ENCODE data around the gene ADAM15. TPM values are rescaled to one million over a fixed set of nuclear protein-coding genes. Genes with fewer than 3 reads are reported as not detected.

ADAM15 gene
- total RNA-seq, 1 experiment from 2014 or later = 38.4 TPM

GRCh38 chr1:155081472-155082300 is 30.6 kb downstream of the ADAM15 start (continued):
- TF ChIP-seq ZNF219 (CRISPR knock-in tag; IDR thresholded peaks at IDR 0.05; ENCODE audit: borderline replicate concordance) = no peak
- TF ChIP-seq ZNF281 (CRISPR knock-in tag; IDR thresholded peaks at IDR 0.05) = no peak
- TF ChIP-seq NR1H2 (CRISPR knock-in tag; IDR thresholded peaks at IDR 0.05) = no peak
- TF ChIP-seq GABPB1 (CRISPR knock-in tag; IDR thresholded peaks at IDR 0.05) = no peak
- no peak for TF ChIP-seq TEAD4 (CRISPR knock-in tag; IDR thresholded peaks at IDR 0.05)
- TF ChIP-seq ZNF317 (CRISPR knock-in tag; IDR thresholded peaks at IDR 0.05; ENCODE audit: borderline replicate concordance, low read depth) = no peak
- TF ChIP-seq TCF7 (CRISPR knock-in tag; IDR thresholded peaks at IDR 0.05; ENCODE audit: low read depth) = no peak
- TF ChIP-seq KAT7 (CRISPR knock-in tag; IDR thresholded peaks at IDR 0.05; ENCODE audit: borderline replicate concordance) = no peak
- TF ChIP-seq GTF2I (CRISPR knock-in tag; conservative IDR thresholded peaks at IDR 0.05) = no peak
- no peak for TF ChIP-seq ZNF121 (CRISPR knock-in tag; IDR thresholded peaks at IDR 0.05)
- no peak for TF ChIP-seq ZBTB21 (CRISPR knock-in tag; IDR thresholded peaks at IDR 0.05; ENCODE audit: borderline replicate concordance)
- no peak for TF ChIP-seq ZNF232 (CRISPR knock-in tag; IDR thresholded peaks at IDR 0.05)
- TF ChIP-seq FOXP4 (CRISPR knock-in tag; IDR thresholded peaks at IDR 0.05) = no peak
- TF ChIP-seq NFATC4 (CRISPR knock-in tag; IDR thresholded peaks at IDR 0.05) = no peak
- TF ChIP-seq FOXJ3 (CRISPR knock-in tag; IDR thresholded peaks at IDR 0.05; ENCODE audit: borderline replicate concordance) = no peak
- peak; percentile 70; the same call in 1 of the 2 replicates for TF ChIP-seq FOXP1 (CRISPR knock-in tag; IDR thresholded peaks at IDR 0.05; ENCODE audit: borderline replicate concordance)
- TF ChIP-seq ATF6 (CRISPR knock-in tag; IDR thresholded peaks at IDR 0.05) = no peak
- no peak; the same call in 1 of the 2 replicates for TF ChIP-seq MAX (CRISPR knock-in tag; IDR thresholded peaks at IDR 0.05)
- peak; percentile 61; the same call in 1 of the 2 replicates for TF ChIP-seq TEAD1 (CRISPR knock-in tag; IDR thresholded peaks at IDR 0.05)
- TF ChIP-seq FOXK1 (CRISPR knock-in tag; IDR thresholded peaks at IDR 0.05) = no peak
- no peak for TF ChIP-seq NR2C2 (CRISPR knock-in tag; IDR thresholded peaks at IDR 0.05)
- peak; percentile 29; the same call in 1 of the 2 replicates for TF ChIP-seq IRF1 (CRISPR knock-in tag; IDR thresholded peaks at IDR 0.05)
- TF ChIP-seq ATF2 (CRISPR knock-in tag; IDR thresholded peaks at IDR 0.05; ENCODE audit: borderline replicate concordance, low read depth) = no peak
- no peak for TF ChIP-seq RORB (CRISPR knock-in tag; IDR thresholded peaks at IDR 0.05)
- TF ChIP-seq E2F4 (CRISPR knock-in tag; IDR thresholded peaks at IDR 0.05; ENCODE audit: borderline replicate concordance, low read depth) = 0 out of 2 replicates have a peak, but pooled peaks have one; percentile 35
- TF ChIP-seq MLX (CRISPR knock-in tag; IDR thresholded peaks at IDR 0.05) = no peak
- no peak for TF ChIP-seq HMGA2 (CRISPR knock-in tag; IDR thresholded peaks at IDR 0.05)

All from WTC11 (cell line).